NT2/D1 (cell line): Measurements from ENCODE around the gene IMMP2L.

Source experiments
- DNase-seq: peaks from one replicate; pipeline ENCODE4 v3.0.0-alpha.2; 2011; ENCODE audit warnings: low read depth, low spot score
- H3K27me3 ChIP-seq: 2 replicates; pipeline ENCODE4 v1.6.0; 2011; ENCODE audit warnings: mild to moderate bottlenecking; ENCODE audit not compliant: insufficient read length, insufficient read depth
- H3K36me3 ChIP-seq: 2 replicates; pipeline ENCODE4 v1.6.1; 2011; ENCODE audit warnings: mild to moderate bottlenecking, low read length, mixed read lengths; ENCODE audit not compliant: insufficient read depth, insufficient read length
- H3K4me1 ChIP-seq: 2 replicates; pipeline ENCODE4 v1.5.1; 2011; ENCODE audit not compliant: insufficient read depth, insufficient read length
- H3K4me3 ChIP-seq: 2 replicates; pipeline ENCODE4 v1.5.1; 2011; ENCODE audit warnings: low read depth; ENCODE audit not compliant: insufficient read length
- H3K9ac ChIP-seq: 2 replicates; pipeline ENCODE4 v1.6.0; 2011; ENCODE audit warnings: low read depth; ENCODE audit not compliant: insufficient read length
- H3K9me3 ChIP-seq: 2 replicates; pipeline ENCODE4 v1.5.1; 2011; ENCODE audit warnings: mild to moderate bottlenecking, low read length; ENCODE audit not compliant: insufficient read depth
- SUZ12 ChIP-seq: IDR thresholded peaks from 2 replicates; pipeline ENCODE4 v1.6.1; 2011; ENCODE audit not compliant: insufficient read length, insufficient read depth; ENCODE audit errors: extremely low read depth
- YY1 ChIP-seq: IDR thresholded peaks from 2 replicates; pipeline ENCODE4 v1.6.1; 2011; ENCODE audit not compliant: insufficient read length, insufficient read depth
- ZNF274 ChIP-seq: IDR thresholded peaks from 2 replicates; pipeline ENCODE4 v1.6.1; 2011; ENCODE audit warnings: mild to moderate bottlenecking, low read depth, low read length

The IMMP2L gene

GRCh38 chr7:111026343-111026742 is 535.9 kb downstream of the IMMP2L start:
- Histone ChIP-seq H3K9ac (no peak overlapping the region), H3K4me3 (no peak overlapping the region), H3K36me3 (no peaks in the 10 kb centered on the region), H3K4me1 (no peaks in the 10 kb centered on the region), H3K27me3 (no peaks in the 10 kb centered on the region), H3K9me3 (no peaks in the 10 kb centered on the region)
- no peak for DNase-seq
- TF ChIP-seq ZNF274 = no peak
- no peak for TF ChIP-seq YY1
- no peak for TF ChIP-seq SUZ12

- Histone ChIP-seq H3K27me3 (no peaks in the 10 kb centered on the region), H3K9me3 (no peaks in the 10 kb centered on the region), H3K36me3 (no peaks in the 10 kb centered on the region), H3K4me1 (no peaks in the 10 kb centered on the region), H3K4me3 (no peak overlapping the region), H3K9ac (no peak overlapping the region)
- DNase-seq = no peak
- TF ChIP-seq ZNF274 (no peak), YY1 (no peak), SUZ12 (no peak)
Measured at GRCh38 chr7:111025006-111025405, 537.3 kb downstream of the IMMP2L start.

GRCh38 chr7:111018960-111019736 is 543.1 kb downstream of the IMMP2L start:
- Histone ChIP-seq H3K9ac (peak overlapping the region; percentile 32), H3K36me3 (no peaks in the 10 kb centered on the region), H3K4me1 (no peaks in the 10 kb centered on the region), H3K9me3 (no peaks in the 10 kb centered on the region), H3K27me3 (no peaks in the 10 kb centered on the region), H3K4me3 (no peak overlapping the region)
- DNase-seq = no peak
- no peak for TF ChIP-seq YY1

- H3K4me3 ChIP-seq = no peak overlapping the region
- no peak for DNase-seq
- H3K4me1 ChIP-seq = no peaks in the 10 kb centered on the region
- no peak overlapping the region for H3K9ac ChIP-seq
- H3K9me3 ChIP-seq = no peaks in the 10 kb centered on the region
- H3K27me3 ChIP-seq = no peaks in the 10 kb centered on the region
- H3K36me3 ChIP-seq = no peaks in the 10 kb centered on the region
- no peak for TF ChIP-seq YY1
- TF ChIP-seq SUZ12 = no peak
Measured at GRCh38 chr7:111018447-111018846, 543.8 kb downstream of the IMMP2L start.

- H3K9me3 ChIP-seq = no peaks in the 10 kb centered on the region
- no peak overlapping the region for H3K4me3 ChIP-seq
- no peaks in the 10 kb centered on the region for H3K36me3 ChIP-seq
- no peak overlapping the region for H3K9ac ChIP-seq
- H3K4me1 ChIP-seq = no peaks in the 10 kb centered on the region
- TF ChIP-seq ZNF274 (no peak), YY1 (no peak), SUZ12 (no peak)
- no peak for DNase-seq
- H3K27me3 ChIP-seq = no peaks in the 10 kb centered on the region
Measured at GRCh38 chr7:111014079-111014478, 548.2 kb downstream of the IMMP2L start.

- H3K4me3 ChIP-seq = no peak overlapping the region
- no peaks in the 10 kb centered on the region for H3K4me1 ChIP-seq
- no peaks in the 10 kb centered on the region for H3K27me3 ChIP-seq
- H3K9ac ChIP-seq = no peak overlapping the region
- TF ChIP-seq YY1 (no peak), ZNF274 (no peak), SUZ12 (no peak)
- DNase-seq = no peak
- H3K36me3 ChIP-seq = no peaks in the 10 kb centered on the region
- no peaks in the 10 kb centered on the region for H3K9me3 ChIP-seq
Measured at GRCh38 chr7:111012799-111013675, 549.3 kb downstream of the IMMP2L start.

GRCh38 chr7:111012149-111012548 is 550.1 kb downstream of the IMMP2L start:
- H3K9ac ChIP-seq = no peak overlapping the region
- no peak for TF ChIP-seq SUZ12
- TF ChIP-seq ZNF274 = no peak
- no peak for TF ChIP-seq YY1
- no peaks in the 10 kb centered on the region for H3K27me3 ChIP-seq
- H3K4me3 ChIP-seq = no peak overlapping the region
- no peaks in the 10 kb centered on the region for H3K4me1 ChIP-seq
- H3K36me3 ChIP-seq = no peaks in the 10 kb centered on the region
- no peaks in the 10 kb centered on the region for H3K9me3 ChIP-seq
- no peak for DNase-seq
